NCI-H446 treated with DMSO at 0.1 percent for 48 hours (cell line): ENCODE measurements around the gene BMPR1B.
"Not testable (repeated sequence)": the region's sequence is repeated elsewhere in the genome, so short reads cannot be mapped to it uniquely, and the experiment has no call there.

ENCODE experiments used
- DNase-seq: peaks from one replicate; lab custom pipeline; 2025; lab: John Stamatoyannopoulos, UW

Gene BMPR1B

DNA sequence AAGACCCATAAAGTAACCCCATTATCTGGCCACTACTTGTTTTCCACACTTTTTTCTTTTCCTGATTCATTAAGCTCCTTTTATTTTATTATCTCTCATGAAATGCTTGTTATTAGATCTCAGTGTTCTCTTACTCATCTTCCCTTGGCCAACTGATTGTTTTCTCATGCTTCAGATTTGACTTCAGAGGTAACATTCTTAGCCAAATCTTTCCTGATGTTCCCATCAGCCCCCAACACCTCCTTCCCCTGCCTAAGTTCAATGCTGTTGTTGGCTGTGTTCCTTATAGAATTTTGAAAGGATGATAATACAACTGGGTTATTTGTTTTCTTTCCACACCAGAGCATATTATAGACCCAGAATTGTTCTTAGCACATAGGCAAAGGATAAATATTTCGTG lies 75.6 kb downstream of the BMPR1B start:
- DNase-seq = no peak

DNA sequence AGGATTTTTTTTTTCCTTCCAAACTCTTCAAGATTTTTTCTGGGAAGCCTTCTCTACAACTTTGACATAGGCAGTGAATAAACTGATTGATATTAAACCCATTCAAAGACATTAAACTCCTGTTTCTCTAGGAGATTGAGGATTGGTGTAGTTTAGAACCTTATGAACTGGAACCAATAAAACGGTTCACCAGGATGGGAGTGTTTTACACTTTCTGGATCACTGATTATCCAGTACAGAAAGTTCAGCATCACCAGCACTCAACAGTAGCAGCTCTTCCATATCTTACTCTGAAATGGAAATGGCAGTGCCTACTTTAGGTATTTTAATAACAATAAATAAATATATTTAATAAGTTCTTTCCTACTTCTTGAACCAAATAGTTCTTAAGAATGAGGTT lies 76.7 kb downstream of the BMPR1B start:
- DNase-seq = no peak

DNA sequence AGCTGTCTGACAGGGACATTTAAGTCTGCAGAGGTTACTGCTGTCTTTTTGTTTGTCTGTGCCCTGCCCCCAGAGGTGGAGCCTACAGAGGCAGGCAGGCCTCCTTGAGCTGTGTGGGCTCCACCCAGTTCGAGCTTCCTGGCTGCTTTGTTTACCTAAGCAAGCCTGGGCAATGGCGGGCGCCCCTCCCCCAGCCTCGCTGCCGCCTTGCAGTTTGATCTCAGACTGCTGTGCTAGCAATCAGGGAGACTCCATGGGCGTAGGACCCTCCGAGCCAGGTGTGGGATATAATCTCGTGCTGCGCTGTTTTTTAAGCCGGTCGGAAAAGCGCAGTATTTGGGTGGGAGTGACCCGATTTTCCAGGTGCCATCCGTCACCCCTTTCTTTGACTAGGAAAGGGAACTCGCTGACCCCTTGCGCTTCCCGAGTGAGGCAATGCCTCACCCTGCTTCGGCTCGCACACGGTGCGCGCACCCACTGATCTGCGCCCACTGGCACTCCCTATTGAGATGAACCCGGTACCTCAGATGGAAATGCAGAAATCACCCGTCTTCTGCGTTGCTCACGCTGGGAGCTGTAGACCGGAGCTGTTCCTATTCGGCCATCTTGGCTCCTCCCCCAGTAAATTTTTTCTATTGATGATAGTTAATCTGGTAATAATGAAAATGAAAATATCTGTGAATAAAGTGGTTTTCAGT lies 83.6 kb downstream of the BMPR1B start:
- not testable (repeated sequence) for DNase-seq

DNA sequence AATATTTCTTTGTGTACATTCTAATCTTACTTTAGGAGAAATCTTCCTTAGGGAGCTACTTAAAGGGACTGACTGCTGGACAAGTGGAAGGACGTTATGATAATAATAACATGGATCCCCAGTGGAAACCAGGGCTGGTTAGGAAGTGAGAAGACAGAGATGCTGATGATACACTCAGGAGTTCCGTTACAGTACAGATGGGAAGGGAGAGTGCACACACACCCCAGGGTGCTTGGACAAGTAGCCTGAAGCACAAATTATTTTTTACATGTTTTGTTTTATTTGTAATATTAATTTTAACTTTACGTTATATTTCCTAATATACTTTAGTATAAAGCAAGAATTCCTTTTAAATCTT lies 84.1 kb downstream of the BMPR1B start:
- no peak for DNase-seq

DNA sequence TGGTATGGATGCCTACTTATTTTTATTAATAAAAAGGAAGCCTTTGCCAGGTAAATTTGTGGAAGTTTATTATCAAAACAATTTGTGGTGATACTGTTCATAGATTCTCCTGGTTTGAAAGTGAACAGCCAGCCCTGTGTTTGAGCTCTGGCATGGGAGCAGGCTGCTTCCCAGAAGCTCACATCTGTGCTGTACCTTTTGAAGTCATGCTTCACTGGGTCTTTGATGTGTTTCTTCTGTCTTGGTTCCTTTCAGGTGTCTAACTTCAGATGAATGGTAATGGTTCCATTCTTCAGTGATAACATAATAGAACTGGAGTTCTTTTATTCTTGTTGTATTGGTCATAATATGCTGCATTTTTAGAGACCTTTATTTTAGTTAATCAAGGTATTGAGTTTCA lies 85.5 kb downstream of the BMPR1B start:
- no peak for DNase-seq

DNA sequence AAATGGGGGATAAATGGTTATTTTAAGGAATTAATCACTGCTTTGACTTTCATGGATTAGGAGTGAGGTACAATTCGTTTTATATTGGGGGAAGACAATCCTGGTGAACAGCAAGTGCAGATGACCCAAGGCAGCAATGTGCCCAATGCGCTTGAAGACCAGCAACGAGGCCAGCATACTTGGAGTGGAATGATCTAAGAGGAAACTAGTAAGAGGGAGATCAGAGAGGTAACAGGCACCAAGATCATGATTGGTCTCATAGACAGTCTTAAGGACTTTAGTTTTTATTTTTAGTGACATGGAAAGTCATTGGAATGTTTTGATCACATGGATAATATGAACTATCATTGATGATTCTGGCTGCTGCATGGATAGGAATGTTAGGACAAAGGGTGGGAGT lies 90.6 kb downstream of the BMPR1B start:
- DNase-seq = no peak

DNA sequence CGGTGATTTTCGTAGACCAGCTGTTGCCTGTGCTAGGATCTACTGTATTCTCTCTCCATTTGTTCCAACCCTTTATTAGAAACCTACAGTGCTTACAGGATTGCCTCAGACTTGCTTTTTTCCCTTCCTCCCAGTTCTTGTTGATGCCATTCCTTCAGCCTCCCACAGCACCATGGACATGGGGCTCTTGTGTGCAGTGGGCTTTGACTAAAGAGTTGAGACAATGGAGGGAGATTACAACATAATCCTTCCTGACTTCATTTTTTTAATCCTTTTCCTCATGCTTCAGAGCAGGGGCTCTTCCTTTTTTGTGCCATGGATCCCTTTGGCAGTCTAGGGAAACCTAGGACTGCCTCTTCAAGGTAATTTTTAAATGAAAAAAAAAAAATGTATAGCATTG lies 92.1 kb downstream of the BMPR1B start:
- no peak for DNase-seq

DNA sequence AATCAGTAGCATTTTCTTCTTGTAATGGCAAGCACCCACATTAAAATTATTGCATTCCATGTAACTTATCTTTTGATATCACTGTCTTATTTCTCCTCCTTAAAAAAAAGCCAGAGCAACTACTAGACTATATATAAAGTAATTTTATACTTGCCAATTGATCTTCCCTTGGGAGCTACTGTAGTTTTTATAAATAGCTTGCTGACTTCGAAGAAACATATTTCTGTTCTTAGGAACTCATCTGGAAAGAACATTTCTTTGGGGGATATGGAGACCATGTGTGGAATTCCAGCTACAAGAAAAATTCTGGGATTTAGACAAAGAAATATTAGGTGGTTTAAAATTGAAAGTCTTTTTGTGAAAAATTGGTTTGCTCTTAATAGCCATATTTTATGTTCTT lies 94.9 kb downstream of the BMPR1B start:
- no peak for DNase-seq

DNA sequence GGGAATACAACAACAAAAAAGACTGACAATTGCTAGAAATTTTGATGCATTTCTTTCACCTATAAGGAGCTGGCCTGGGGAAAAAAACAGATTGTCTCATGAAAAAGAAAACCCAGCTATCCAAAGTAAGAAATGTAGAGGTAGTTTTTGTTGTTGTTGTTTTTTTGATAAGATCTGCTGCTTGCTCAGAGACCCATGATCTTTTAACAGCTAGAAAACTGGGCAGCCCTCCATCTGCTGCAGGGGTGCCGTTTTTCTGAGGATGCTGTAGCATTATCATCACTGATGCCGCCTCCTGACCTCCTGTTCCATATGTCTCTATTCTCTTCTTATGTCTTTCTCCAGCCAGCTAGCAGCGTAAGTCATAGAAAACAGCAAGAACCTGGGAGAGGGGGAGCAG lies 98.3 kb downstream of the BMPR1B start:
- DNase-seq = no peak

DNA sequence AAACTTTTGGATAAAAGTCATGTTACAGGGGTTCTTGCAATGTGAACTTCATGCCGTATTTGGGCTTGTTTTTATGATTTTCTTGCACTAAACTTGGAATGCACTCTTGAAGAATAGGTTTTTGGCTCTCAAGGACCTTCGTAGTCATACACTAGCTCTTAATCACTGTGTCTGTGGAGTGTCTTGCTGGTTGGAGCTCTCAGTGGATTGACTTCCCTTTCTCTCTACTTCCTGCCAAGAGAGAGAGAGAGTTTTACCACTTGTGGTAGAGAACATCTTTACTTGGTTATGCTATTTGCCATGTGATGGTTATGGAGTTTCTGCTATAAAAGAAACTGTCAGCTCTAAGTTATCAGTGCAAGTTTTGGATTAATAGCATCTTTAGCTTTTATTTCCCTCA lies 112.4 kb downstream of the BMPR1B start:
- DNase-seq = no peak

DNA sequence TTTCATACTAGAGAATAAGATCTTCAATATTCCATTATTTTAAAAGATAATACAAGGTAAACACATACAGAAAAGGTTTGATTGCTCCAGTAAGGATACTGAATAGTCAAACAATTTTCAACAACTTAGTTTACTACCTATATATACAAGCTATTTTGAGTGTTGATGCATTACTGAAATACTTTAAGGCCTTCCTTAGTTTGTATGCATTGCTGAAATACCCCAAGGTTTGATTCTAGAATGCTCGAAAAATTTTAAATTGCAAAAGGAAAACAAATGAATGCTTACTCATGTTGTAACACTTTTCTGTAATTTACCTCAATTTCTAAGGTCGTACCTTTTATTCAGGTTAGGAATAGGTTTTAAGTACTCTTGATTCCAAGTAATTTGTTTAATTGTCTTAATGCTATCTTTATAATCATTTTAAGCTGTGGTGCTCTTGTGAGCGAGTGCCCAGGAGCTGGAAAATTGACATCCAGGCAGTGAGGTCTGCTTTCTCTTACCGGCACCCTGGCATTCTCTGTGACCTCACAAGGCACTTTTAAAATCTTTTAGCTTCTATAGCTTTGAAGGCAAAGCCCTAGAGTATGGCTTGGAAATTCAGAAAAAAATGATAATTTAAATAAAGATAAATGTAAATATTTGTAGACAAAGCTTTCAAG lies 114.0 kb downstream of the BMPR1B start:
- no peak for DNase-seq

DNA sequence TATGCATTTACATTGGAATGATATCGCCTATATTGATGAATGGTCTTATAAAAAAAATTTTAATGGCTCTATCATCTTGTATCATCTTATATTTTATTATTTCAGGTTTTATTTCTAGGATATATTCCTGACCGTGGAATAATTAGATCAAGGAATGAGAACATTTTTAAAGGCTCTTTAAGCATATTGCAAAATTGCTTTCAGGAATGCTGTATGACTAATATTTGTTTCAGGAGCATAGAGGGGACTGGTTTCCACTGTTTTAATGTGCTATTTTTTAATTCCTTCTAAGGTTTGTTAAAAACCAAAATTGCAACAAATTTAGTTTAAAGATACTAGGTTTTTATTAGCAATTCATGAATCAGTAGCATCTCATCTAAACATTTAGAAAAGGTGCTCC lies 120.2 kb downstream of the BMPR1B start:
- DNase-seq = no peak

DNA sequence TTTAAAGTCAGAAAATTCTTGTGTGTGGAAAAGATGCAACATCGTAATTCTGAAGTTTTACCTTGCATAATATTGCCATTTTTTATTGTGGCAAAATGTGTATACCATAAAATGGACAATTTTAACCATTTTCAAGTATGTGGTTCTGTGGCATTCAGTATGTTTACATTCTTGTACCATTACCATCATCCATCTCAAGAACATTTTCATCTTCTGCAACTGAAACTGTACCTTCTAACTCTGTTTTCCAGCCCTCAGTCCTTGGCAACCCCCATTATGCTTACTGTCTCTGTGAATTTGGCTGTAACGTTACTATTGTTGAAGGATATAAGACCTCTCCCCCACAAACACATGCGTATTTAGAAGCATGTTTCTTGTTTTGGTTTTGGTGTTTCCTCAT lies 123.2 kb downstream of the BMPR1B start:
- DNase-seq = no peak

DNA sequence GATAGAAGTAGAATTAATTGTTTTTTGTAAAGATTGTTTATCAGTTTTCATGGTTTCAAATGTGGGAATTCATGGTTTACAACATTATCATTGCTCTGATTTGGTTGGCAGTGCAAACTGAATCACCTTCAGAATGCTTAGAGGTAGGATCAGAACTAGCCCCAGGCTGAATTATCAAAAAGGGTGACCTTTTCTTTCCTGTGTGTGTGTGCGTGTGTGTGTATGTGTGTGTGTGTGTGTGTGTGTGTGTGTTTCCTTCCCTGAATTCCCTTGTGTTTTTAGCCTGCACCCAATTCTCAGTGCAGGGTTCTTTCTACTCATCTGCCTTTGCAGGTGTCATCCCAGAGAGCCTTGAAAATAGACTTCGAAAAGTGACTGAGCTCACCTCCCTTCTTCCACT lies 125.0 kb downstream of the BMPR1B start:
- no peak for DNase-seq

DNA sequence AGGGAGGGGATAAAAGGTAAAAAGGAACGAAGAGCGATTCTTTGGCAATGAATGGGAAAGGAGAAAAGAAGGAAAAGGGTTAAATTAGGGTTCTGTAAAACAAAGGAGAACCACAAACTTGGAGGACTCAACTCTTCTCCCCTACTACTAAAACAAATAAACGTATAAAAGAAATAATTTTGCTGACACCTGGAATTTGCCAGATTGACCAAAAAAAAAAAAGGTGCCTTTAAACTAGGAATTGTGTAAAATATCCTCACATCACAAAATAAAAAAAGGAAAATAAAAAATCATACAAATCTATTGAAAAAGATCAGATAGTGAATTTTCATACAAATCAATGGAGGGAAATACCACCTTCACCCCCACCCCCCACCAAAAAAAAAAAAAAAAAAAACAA lies 129.3 kb downstream of the BMPR1B start:
- DNase-seq = no peak

DNA sequence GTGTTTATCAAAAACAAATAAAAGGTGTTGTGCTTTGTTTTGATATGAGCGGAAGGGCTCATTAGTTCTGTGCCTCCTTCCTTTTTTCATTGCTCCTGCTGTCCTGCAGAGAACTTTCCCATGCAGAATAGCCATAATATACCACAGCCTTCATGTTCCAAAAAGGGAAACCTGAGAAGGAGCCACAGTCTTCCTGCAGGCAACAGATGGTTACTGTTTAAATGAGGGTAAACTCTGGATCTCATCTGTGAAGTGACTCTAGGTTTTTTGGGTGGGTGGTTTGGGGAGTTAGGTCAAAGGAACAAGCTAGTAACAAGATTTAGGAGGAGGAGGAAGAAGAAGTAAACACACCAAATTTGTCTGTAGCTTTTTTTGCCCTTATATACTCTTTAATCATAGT lies 131.8 kb downstream of the BMPR1B start:
- no peak for DNase-seq

DNA sequence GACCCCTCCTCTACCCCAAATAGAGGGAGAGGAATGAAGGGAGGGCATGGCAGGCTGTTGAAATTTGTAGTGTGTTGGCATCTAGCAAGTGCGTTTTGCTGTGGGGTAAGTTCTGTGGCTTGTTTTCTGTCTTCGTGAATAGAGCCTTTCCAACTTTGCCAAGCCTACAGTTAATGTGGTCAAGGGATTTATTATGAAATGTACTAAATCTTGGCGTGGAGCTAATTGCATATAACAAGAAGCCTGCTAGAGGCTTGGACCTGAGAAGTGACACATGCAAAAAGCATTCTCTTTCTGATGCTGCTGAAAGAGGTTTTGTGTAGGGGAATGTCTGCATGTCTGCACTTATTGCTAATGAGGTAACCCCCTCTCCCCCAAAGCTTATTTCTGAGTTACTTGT lies 132.2 kb downstream of the BMPR1B start:
- DNase-seq = no peak

DNA sequence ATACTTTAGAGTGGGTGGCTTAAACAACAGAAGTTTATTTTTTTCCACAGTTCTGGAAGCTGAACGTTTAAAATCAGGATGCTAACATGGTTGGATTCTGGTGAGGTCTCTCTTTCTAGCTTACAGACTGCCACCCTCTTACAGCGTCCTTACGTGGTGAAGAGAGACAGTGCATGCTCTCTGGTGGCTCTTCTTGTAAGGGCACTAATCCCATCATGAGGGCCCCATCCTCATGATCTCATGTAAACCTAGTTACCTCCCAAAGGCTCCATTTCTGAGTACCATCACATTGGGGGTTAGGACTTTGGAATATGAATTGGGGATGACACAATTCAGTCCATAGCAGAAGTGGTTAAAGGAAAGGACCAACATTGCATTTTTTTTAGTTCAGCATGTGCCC lies 132.8 kb downstream of the BMPR1B start:
- no peak for DNase-seq

DNA sequence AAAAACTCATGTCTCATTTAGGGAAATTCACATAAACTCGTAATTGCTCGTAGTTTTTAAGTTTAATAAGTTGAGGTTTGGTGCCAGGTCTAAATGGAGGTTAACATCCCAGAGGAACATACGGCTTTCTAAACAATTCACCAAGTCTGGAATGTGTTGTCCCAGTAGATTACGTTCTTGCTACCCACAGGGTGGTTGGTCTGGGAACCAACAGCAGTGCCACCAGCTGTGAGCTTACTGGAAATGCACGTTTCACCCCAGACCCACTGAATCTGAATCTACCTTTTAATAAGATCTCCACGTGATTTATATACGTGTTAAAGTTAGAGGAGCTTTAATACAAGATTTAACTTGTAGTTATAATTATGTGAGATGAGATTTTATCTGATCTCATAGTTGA lies 134.3 kb downstream of the BMPR1B start:
- no peak for DNase-seq

DNA sequence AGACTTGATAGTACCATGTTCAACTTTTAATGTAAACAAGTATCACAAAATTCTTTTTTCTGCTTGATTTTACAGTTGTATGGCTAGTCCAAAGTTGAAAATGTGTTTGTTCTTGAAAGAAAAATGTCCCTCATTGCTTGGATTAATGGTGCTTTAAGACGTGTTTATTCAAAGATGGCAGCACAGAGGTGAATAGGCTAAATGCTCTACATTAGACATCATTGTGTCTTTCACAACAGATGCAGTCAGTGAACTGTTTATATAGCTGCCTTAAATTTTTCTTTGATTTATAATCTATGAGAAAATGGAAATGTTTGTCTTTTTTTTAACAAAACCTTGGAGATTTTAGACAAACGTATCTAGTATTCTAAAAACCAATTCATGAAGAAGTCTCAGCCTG lies 137.3 kb downstream of the BMPR1B start:
- DNase-seq = no peak

DNA sequence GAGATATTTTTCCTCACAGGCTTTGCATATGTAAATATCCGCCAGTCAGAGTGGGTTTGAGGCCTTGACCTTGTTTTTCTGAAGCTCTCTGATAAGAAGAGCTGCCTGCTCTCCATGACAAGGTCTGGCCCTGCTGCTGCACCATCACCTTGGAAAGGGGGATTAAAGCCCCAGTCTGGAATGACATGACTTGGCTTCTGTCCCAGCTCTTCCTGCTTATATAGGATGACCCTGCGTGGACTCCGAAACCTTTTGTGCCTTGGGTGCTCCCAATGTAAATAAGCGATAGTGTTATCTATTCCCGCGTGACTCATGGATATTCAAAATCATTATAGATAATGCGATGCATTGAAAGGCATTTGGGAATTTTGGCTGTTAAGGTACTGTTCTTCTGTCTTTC lies 139.3 kb downstream of the BMPR1B start:
- no peak for DNase-seq

DNA sequence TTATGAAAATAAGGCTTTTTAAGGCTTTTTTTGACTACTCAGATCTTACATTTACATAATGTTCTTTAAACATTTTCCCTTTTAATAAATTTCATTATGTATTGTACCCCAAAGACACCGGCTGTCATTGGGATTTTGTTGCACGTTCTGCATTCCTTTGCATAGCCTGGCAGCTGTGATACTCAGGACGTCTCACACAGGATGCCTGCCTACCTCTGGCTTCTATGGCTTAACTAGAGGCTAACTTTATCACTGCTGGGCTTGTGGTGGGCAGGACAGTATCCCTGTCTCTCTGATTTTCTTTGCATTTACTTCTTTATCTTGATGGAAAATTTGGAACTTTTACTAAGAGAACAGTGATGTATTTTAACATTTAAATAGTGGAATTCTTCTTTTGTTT lies 147.8 kb downstream of the BMPR1B start:
- no peak for DNase-seq

DNA sequence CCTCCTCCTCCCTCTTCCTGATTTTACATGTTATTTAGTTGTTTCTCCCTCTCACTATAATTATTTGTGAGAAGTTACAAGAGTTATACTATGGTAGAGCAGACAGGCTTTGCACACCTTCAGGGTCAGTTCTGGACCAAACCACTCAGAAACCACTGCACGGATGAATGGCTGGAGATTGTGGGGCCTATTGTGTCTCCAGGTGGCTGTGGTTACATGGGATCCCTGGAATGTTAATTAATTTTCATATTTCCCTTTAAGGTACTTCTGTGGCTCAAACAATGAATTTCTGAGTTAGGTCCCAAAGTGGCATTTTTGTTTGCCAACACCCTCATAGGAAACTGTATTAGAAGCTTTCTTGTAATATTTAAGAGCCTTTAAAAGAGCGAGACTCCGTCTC lies 151.9 kb downstream of the BMPR1B start:
- no peak for DNase-seq

DNA sequence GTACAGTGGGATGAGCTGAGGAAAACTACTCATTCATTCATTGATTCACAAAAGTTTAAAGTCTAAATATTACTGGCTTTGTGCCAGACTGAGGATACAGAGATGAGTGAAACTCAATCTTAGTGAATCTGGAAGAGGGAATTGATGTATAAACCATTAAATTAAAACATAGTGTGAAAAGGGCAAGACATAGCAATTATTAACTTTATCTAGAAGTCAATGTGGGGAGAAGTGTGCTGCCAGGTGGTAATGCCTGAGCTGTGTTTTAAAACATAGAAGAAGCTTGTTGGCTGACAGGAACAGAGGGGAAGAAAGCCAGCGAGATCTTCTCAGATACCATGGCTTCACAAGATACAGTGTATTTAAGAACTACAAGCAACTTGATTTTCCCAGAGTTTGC lies 153.4 kb downstream of the BMPR1B start:
- no peak for DNase-seq
